ENCODE results near the gene GPAT3. TPM values are rescaled to one million over a fixed set of nuclear protein-coding genes. Genes with fewer than 3 reads are reported as not detected.

GPAT3 gene
- total RNA-seq, 1 donor from 2014 or later = 0.99 TPM

GRCh38 chr4:83625821-83626220, 89.9 kb downstream of the GPAT3 start:
- Mint-ChIP-seq H3K36me3 (no peaks in the 10 kb centered on the region), H3K27me3 (ENCODE audit: insufficient read depth, low read depth) (peaks cover 8% of the 10 kb centered on the region), H3K4me3 (no peak overlapping the region), H3K9me3 (peaks cover 17% of the 10 kb centered on the region), H3K27ac (no peak overlapping the region), H3K4me1 (peaks cover 3% of the 10 kb centered on the region)
- Histone ChIP-seq H3K36me3 (no peaks in the 10 kb centered on the region), H3K9me3 (ENCODE audit: low read depth) (peaks cover 4% of the 10 kb centered on the region), H3K4me1 (peaks cover 9% of the 10 kb centered on the region), H3K27me3 (no peaks in the 10 kb centered on the region), H3K79me2 (ENCODE audit: low read depth) (no peaks in the 10 kb centered on the region), H4K20me1 (ENCODE audit: low read depth) (no peaks in the 10 kb centered on the region), H3K9ac (no peak overlapping the region), H3K4me3 (no peak overlapping the region), H3F3A (ENCODE audit: low read depth) (no peaks in the 10 kb centered on the region), H3K27ac (no peak overlapping the region), H3K4me2 (no peak overlapping the region), H2AFZ (replicated peaks) (no peak overlapping the region)
- no peak for DNase-seq (ENCODE audit: low spot score)
- TF ChIP-seq EZH2phosphoT487 (IDR thresholded peaks at IDR 0.05) (no peak), EZH2 (IDR thresholded peaks at IDR 0.05) (no peak), CTCF (IDR thresholded peaks at IDR 0.05) (no peak)

DNA sequence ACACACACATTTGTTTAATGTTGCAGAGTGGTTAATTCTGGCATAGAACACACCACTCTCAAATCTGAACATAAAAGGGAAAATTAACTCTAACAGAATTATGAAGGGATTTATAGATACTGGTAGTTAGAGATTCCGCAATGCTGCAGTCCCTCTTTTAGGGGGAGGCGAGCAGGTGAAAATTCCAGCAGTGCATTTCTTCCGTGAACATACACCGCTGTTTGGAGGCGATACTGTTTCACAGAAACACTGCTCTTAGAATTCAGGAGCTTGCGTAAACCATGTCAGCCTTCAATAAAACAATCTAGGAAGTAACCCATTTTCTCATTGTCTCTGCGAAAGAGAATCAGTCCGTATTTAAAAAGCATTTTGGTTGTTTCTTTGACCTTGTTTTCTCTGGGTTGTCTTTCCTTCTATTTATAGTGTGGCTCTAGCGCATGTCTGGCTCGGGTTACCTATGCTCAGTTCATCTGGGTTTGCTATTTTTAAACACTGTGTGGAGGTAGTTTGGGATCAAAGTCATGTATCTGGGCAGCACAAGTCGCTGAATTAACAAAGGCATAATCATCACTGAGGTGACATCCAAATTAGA, 90.4 kb downstream of the GPAT3 start:
- H3K36me3 ChIP-seq = no peaks in the 10 kb centered on the region
- peaks cover 3% of the 10 kb centered on the region for H3K4me1 Mint-ChIP-seq
- H3K27ac Mint-ChIP-seq = peak overlapping the region; percentile 18
- no peak for DNase-seq (ENCODE audit: low spot score)
- TF ChIP-seq CTCF (IDR thresholded peaks at IDR 0.05) (no peak), EZH2phosphoT487 (IDR thresholded peaks at IDR 0.05) (no peak), EZH2 (IDR thresholded peaks at IDR 0.05) (no peak)
- H3K79me2 ChIP-seq (ENCODE audit: low read depth) = no peaks in the 10 kb centered on the region
- H3K9me3 Mint-ChIP-seq = peaks cover 16% of the 10 kb centered on the region
- no peak overlapping the region for H3K4me3 ChIP-seq
- H3K27me3 ChIP-seq = no peaks in the 10 kb centered on the region
- H3K9me3 ChIP-seq (ENCODE audit: low read depth) = peaks cover 4% of the 10 kb centered on the region
- H4K20me1 ChIP-seq (ENCODE audit: low read depth) = no peaks in the 10 kb centered on the region
- H3K36me3 Mint-ChIP-seq = no peaks in the 10 kb centered on the region
- H3K27me3 Mint-ChIP-seq (ENCODE audit: insufficient read depth, low read depth) = peaks cover 3% of the 10 kb centered on the region
- no peak overlapping the region for H3K4me3 Mint-ChIP-seq
- no peaks in the 10 kb centered on the region for H3F3A ChIP-seq (ENCODE audit: low read depth)
- no peak overlapping the region for H3K27ac ChIP-seq
- H3K4me1 ChIP-seq = peaks cover 9% of the 10 kb centered on the region
- H3K9ac ChIP-seq = no peak overlapping the region
- no peak overlapping the region for H2AFZ ChIP-seq (replicated peaks)
- H3K4me2 ChIP-seq = no peak overlapping the region

DNA sequence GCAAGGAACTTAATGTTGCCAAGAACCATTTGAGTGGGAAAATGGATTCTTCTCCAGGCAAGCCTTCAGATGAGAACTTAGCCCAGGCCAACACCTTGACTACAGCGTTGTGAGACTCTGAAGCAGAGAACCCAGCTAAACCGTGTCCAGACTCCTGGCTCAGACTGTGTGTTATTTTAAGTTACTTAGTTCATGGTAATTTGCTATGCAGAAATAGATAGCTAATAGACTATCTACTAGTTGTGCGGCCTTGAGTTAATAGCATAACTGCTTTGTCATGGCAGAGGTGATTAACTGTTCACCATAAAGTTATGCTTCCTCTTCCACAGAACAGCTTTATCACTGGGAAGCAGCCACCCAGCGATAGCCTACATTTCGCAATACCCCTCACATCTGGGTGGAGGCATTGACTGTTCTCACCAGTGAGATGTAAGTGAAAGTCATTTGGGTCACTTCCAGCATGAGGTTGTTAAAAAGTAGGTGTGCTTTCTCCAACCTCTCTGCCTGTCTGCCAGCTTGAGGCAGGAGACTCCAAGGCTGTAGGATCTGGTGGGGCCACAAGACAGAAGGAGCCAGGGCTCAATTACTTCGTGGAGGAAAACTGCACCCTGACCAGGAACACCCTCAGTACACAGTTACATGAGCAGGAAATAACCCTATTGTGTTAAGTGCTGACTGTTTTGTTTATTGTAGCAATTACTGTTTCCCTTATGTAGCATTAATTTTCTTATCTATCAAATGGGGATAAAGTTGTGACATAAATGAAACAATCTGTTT, 94.2 kb downstream of the GPAT3 start:
- H4K20me1 ChIP-seq (ENCODE audit: low read depth) = no peaks in the 10 kb centered on the region
- no peaks in the 10 kb centered on the region for H3K27me3 Mint-ChIP-seq (ENCODE audit: insufficient read depth, low read depth)
- no peak for TF ChIP-seq EZH2 (IDR thresholded peaks at IDR 0.05)
- no peak for TF ChIP-seq EZH2phosphoT487 (IDR thresholded peaks at IDR 0.05)
- no peak for TF ChIP-seq CTCF (IDR thresholded peaks at IDR 0.05)
- H3K9ac ChIP-seq = no peak overlapping the region
- DNase-seq (ENCODE audit: low spot score) = no peak
- no peaks in the 10 kb centered on the region for H3K27me3 ChIP-seq
- no peak overlapping the region for H3K27ac ChIP-seq
- peaks cover 3% of the 10 kb centered on the region for H3K4me1 Mint-ChIP-seq
- no peaks in the 10 kb centered on the region for H3K9me3 Mint-ChIP-seq
- no peaks in the 10 kb centered on the region for H3F3A ChIP-seq (ENCODE audit: low read depth)
- H3K4me2 ChIP-seq = no peak overlapping the region
- H3K4me3 Mint-ChIP-seq = no peak overlapping the region
- H3K4me3 ChIP-seq = no peak overlapping the region
- H3K4me1 ChIP-seq = peaks cover 9% of the 10 kb centered on the region
- H3K36me3 Mint-ChIP-seq = no peaks in the 10 kb centered on the region
- no peak overlapping the region for H2AFZ ChIP-seq (replicated peaks)
- H3K79me2 ChIP-seq (ENCODE audit: low read depth) = no peaks in the 10 kb centered on the region
- H3K27ac Mint-ChIP-seq = no peak overlapping the region
- H3K9me3 ChIP-seq (ENCODE audit: low read depth) = no peaks in the 10 kb centered on the region
- H3K36me3 ChIP-seq = no peaks in the 10 kb centered on the region
